Right ventricle myocardium superior (tissue), 1 donor: Measurements from ENCODE around the gene GTF3C1. TPM values are rescaled to one million over a fixed set of nuclear protein-coding genes. Genes with fewer than 3 reads are reported as not detected.
A peak's percentile ranks its signal among the peaks of the same experiment; 100 is the strongest.

Experiments used
- ATAC-seq: fragments of 200-7000 bp; cut with Tn5 transposase; one replicate; pipeline ENCODE4 v1.9.1; 2020; ENCODE audit warnings: mild to moderate bottlenecking; ENCODE audit not compliant: poor library complexity
- DNase-seq: peaks from one replicate; pipeline ENCODE4 v3.0.0-alpha.2; 2020
- intact Hi-C: fragments of 100-400 bp; cut with DNase I; formaldehyde crosslinking; loops from one replicate; pipeline ENCODE4 v1.11.2; 2022
- total RNA-seq: library from RNA; stranded (reverse); fragmentation: NEBNext Ultra II Directional; extraction: Animal tissue kit (Norgen Biotek cat#: 25700); gene quantifications from one replicate; pipeline ENCODE4 v1.2.1, GENCODE V29; 2021
- donor health status: DM: no; HTN: yes; CAD: no; lungs with severe emphysema.

The GTF3C1 gene
- total RNA-seq, 1 donor from 2014 or later, result 45.2 TPM

GRCh38 chr16:27531826-27532800 lies 17.6 kb downstream of the GTF3C1 start:
- ATAC-seq (no peak), DNase-seq (no peak)
- intact Hi-C loops, result no loop called here

DNA sequence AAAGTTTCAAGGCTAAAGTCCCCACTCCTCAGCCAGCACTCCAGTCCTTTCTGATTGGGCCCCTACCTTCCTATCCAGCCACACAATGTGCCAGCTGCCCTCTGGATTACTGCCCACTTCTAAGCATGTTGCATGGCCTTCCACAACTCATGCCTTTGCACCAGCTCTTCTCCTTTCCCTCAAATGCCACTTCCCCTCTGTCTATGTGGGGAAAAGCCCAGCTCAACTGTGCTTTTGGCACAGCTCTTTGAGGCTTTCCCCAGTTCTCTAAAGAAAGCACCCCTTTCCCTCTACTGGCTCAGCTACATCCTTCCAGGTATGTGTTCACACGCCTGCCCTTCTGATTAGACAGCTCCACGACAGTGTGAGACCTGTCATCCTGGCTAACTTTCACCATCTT lies 18.5 kb downstream of the GTF3C1 start:
- DNase-seq (no peak), ATAC-seq (peak; percentile 43)
- intact Hi-C loops, result no loop called here

DNA sequence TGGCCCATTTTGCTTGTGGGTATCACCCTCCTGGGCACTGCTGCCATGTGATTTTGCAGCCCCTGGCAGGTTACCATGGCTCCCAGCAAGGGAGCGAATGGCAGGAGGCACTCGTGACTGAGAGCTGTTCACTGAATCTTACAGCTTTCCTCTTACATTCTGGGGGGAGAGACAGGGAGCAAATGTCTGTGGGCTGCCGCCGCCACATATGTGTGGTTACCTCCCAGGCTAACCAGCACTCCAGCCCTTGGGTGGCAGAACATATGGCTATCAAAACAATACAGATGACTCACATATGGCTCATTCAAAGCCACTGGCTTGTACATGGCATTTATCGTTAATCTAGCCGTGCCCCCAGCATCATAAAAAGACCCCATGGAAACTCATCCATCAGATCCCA lies 19.8 kb downstream of the GTF3C1 start:
- ATAC-seq, result no peak
- DNase-seq, result no peak
- intact Hi-C loops, result no loop called here

GRCh38 chr16:27528294-27528693 lies 21.4 kb downstream of the GTF3C1 start:
- intact Hi-C loops, result no loop called here
- no peak for DNase-seq
- no peak for ATAC-seq

GRCh38 chr16:27526180-27526579 lies 23.5 kb downstream of the GTF3C1 start:
- DNase-seq, result peak; percentile 77
- ATAC-seq, result peak; percentile 67
- intact Hi-C loops, result no loop called here

DNA sequence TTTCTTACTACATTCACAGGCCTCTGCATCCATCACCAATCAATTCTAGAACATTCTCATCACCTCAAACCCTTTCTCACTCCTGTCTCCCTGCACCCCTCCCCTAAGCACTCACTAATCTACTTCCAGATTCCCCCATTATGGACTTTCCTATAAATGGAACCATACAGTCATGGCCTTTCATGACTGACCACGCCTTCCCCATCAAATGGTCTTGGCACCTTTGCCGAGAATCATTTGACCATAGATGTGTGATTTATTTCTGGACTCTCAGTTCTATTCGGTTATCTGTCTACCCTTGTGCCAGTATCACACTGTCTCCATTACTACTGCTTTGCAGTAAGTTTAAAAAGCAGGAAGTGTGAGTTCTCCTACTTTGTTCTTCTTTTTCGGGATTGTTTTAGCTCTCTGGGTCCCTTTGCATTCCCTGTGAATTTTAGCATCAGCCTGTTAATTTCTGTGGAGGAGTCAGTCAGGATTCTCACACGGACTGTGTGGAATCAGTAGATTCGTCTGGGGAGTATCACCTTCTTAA lies 27.5 kb downstream of the GTF3C1 start:
- ATAC-seq, result peak; percentile 72
- intact Hi-C loops, result no loop called here
- DNase-seq, result no peak

GRCh38 chr16:27520982-27521673 lies 28.6 kb downstream of the GTF3C1 start:
- intact Hi-C loops, result no loop called here
- DNase-seq, result peak; percentile 85
- peak; percentile 86 for ATAC-seq

DNA sequence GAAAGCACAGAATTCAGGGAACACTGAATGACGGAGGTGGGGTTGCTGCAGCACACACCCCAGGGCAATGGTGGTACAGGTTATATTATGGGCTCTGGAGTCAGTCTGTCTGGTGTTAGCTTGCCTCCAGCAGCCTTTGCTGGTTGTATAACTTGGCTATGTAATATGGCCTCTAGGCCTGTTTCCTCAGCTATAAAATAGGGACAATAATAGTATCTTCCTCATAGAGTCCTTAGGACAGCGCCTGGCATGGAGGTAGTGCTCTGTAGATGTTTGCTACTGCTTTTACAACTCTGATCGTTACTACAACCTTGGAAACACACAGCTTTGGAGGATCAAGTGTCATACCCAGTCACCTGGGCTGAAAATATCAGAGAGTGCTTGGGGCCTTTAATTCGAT lies 31.5 kb downstream of the GTF3C1 start:
- intact Hi-C loops, result no loop called here
- no peak for ATAC-seq
- no peak for DNase-seq

GRCh38 chr16:27517664-27518063 lies 32.0 kb downstream of the GTF3C1 start:
- intact Hi-C loops, result no loop called here
- ATAC-seq, result no peak
- no peak for DNase-seq

DNA sequence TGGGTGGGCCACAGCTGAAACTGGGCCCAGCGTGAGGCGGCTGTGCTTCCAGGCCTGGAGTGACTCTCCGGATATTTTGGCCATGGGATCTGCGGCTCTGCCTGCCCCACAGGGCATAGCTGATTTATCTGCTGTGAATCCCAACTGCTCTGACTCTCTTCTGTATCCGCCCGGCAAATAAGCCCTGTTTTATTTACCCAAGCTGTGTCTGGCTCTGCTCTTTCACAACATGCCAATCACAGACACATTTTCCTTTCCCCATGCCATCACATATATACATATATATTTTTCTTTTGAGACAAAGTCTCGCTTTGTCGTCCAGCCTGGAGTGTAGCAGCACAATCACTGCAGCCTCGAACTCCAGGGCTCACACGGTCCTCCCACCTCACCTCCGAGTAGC lies 33.3 kb downstream of the GTF3C1 start:
- DNase-seq (no peak), ATAC-seq (no peak)
- intact Hi-C loops, result no loop called here

DNA sequence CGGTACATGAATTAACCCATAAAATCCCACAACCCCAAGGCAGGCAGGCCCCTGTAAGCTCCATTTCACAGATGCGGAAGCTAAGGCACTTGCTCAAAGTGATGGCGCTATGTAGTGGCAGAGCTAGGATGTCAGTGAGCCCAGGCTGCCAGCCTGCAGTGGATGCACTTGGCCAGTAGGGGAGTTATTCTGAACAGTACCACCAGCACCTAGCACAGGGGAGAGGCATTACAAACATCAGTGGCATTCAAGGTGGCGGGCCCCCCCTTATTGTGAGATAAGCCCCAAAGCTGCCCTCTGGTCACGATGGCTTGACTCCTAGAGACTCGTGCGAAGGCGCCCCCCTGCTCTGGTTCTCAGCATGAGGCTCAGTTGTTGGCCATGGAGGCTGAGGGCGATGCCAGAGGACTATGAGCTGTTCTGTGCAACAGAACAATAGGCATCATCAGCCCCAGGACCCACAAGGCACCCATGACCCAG lies 33.8 kb downstream of the GTF3C1 start:
- ATAC-seq, result peak; percentile 50
- peak; percentile 46 for DNase-seq
- intact Hi-C loops, result no loop called here

DNA sequence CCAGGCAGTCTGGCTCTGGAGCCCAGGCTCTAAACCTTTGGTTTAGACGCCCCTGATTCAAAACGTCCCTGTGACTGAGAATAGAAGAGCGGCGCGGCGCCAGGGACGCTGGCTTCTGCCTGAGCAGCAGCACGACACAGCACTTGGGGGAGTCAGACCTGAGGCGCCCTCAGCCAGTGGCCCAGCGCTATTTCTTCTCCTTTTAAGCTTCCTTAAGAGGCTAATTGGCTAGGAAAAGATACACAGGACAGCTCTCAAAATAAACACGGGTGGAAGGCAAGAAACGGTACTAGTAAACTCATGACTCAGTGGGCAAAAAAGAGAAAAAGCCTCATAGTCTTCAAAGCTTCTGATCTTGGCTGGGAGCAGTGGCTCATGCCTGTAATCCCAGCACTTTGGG lies 34.9 kb downstream of the GTF3C1 start:
- intact Hi-C loops, result no loop called here
- peak; percentile 77 for DNase-seq
- peak; percentile 73 for ATAC-seq

DNA sequence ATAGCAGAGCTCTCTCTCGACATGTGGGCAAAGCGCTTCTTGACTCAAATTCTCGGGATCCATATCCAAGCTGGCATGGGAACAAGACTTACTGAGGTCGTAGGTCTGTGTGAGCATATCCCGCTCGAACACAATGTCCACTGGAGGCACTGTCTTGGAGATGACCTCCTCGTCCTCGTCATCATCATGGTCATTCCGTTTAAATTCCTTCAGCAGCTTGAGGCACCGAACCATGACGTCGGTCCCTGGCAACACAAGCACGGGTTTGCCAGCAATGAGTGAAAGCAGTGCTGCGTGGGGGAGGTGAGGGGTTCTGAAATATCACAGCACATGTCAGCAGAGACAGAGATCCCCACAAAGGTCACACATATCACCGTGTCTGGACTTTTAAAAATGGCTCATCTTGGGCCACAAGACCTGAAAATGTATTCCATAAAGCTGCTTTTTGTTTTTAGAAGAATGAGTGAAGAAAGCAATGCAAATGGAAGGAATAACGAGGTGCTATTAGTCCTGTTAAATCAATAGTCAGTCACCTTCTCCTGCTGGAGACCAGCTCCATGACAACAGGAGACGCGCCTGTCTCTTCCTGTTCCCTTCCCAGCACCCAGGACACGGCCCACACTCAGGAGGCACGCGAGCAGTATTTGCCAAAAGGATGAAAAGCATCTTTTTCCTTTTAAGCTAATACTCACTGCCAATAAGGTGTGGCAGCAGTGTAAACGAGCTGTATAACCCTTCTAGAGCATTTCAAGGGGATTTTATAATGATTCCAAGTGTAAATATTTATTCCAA lies 37.9 kb downstream of the GTF3C1 start:
- peak; percentile 55 for ATAC-seq
- intact Hi-C loops, result no loop called here
- DNase-seq, result peak; percentile 72

GRCh38 chr16:27508476-27508875 lies 41.2 kb downstream of the GTF3C1 start:
- ATAC-seq (no peak), DNase-seq (no peak)
- intact Hi-C loops, result no loop called here

- intact Hi-C loops, result no loop called here
- DNase-seq (no peak), ATAC-seq (no peak)
Measured at GRCh38 chr16:27506771-27507170, 42.9 kb downstream of the GTF3C1 start.

DNA sequence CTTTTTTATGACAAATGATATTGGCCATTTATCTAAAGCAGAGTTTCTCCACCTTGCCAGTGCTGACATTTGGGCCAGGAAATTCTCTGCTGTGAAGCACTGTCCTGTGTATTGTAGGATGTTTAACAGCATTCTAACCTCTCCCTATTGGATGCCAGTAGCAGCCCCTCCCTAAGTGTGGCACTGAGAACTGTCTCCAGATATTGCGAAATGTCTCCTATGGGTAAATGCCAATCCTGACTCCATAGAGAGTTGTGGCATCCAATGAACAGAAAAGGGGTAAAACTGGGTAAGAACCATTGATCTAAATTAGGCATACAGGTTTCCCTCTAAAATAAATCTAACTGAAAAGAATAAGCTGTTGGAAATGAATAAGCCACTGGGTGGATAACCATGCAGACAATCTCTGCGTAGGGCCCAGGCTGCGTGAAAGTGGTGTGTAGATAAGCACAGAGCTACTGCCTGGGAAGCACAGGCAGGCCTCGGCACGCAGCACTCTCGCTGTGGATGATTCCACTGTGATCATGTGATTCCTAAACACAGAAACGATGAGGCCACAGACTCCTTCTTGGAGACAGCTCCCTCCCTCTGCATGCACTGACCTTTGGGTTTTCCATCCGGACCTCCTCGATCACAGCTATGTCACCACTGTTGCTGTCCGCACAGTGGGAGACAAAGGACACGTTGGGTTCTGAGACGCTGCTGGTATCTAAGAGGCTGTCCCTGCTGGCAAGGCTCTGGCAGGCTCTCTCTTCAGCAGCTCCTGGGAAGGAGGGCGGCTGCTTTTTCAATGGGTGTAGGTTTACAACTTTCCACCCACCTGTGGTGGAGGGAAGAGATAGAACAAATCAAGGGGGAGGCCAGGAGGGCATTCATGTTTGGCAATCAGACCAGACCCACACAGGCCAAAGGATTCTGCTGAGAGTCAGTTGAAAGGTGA lies 44.1 kb downstream of the GTF3C1 start:
- intact Hi-C loops, result no loop called here
- ATAC-seq (peak; percentile 86), DNase-seq (no peak)

DNA sequence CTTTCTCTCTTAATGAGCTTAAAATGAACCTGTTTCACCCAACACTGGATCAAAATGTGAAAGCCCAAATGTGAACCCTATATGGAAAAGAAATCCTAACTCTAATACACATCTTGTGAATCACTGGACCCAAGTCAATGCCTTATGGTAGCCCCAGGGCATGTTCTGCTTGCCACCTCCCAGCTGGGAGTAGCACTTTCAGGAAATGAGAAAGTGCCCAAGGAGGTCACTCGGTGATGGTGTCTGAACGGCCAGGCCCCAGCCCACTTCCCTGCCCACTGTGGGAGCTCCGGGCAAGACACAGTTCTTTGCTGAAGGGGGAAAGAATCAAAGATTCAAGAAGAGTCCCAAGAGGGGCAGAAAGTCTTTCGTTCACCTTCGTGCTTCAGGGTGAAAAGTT lies 46.1 kb downstream of the GTF3C1 start:
- intact Hi-C loops, result no loop called here
- DNase-seq (no peak), ATAC-seq (no peak)

DNA sequence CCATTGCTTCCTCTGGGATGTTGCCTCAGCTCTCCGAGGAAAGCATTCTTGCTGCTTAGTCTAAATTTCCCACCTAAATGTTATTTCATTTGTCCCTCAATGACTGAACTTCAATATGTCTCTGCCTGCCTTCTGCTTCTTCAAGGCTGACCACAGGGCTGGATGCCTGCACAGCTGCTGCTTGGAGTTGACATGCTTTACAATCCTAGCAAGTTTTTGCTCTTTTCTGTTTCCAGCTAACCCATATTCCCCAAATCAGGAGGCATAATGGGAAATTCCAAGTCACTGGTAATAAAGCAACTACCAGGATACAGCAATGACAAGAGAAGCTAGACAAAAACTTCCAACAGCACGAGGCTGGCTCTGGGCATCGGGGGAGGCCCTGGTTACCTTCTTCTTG lies 48.9 kb downstream of the GTF3C1 start:
- intact Hi-C loops, result no loop called here
- ATAC-seq (no peak), DNase-seq (no peak)
